Bronchial epithelial cell (primary cell): ENCODE data around the gene SPATA12. TPM values are rescaled to one million over a fixed set of nuclear protein-coding genes. Genes with fewer than 3 reads are reported as not detected.

ENCODE experiments used
- DNase-seq: peaks from one replicate; pipeline ENCODE4 v3.0.0-alpha.2; 2010; ENCODE audit warnings: low read depth
- FAIRE-seq: peaks from 2 replicates; lab custom pipeline; 2011; peaks lifted over from hg19 to GRCh38; lab: Jason Lieb, UNC
- H3K27me3 ChIP-seq: 2 replicates; pipeline ENCODE4 v1.5.1; 2011; ENCODE audit warnings: low read length; ENCODE audit not compliant: control insufficient read depth, insufficient read depth
- H3K36me3 ChIP-seq: 2 replicates; pipeline ENCODE4 v1.5.1; 2011; ENCODE audit warnings: low read length; ENCODE audit not compliant: control insufficient read depth, insufficient read depth
- H3K4me3 ChIP-seq: 2 replicates; pipeline ENCODE4 v1.5.1; 2011; ENCODE audit warnings: mild to moderate bottlenecking, low read depth, low read length, control low read depth
- total RNA-seq: library from RNA; depleted of rRNA; stranded (reverse); fragments of >200 nt; gene quantifications from 2 replicates; pipeline ENCODE4 v1.2.1, GENCODE V29; 2014
- TF ChIP-seq, protein P1 (sequence below): IDR thresholded peaks from 2 replicates; pipeline ENCODE4 v1.5.1; 2011; ENCODE audit warnings: mild to moderate bottlenecking, moderate library complexity, low read length, control low read depth, inconsistent platforms; ENCODE audit not compliant: insufficient read depth, severe bottlenecking

Gene SPATA12
- total RNA-seq, 1 donor from 2014 or later = not detected

DNA sequence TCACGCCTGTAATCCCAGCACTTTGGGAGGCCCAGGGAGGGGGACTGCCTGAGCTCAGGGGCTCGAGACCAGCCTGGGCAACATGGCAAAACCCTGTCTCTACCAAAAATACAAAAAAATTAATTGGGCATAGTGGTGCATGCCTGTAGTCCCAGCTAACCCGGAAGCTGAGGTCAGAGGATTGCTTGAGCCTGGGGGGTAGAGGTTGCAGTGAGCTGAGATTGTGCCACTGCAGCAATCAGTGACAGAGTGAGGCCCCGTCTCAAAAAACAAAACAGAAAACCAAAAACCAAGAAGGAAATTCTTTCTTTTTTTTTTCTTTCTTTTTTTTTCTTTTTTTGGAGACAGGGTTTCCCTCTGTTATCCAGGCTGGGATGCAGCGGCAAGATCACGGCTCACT is 3.5 kb downstream of the SPATA12 start:
- DNase-seq = no peak
- TF ChIP-seq, protein P1, sequence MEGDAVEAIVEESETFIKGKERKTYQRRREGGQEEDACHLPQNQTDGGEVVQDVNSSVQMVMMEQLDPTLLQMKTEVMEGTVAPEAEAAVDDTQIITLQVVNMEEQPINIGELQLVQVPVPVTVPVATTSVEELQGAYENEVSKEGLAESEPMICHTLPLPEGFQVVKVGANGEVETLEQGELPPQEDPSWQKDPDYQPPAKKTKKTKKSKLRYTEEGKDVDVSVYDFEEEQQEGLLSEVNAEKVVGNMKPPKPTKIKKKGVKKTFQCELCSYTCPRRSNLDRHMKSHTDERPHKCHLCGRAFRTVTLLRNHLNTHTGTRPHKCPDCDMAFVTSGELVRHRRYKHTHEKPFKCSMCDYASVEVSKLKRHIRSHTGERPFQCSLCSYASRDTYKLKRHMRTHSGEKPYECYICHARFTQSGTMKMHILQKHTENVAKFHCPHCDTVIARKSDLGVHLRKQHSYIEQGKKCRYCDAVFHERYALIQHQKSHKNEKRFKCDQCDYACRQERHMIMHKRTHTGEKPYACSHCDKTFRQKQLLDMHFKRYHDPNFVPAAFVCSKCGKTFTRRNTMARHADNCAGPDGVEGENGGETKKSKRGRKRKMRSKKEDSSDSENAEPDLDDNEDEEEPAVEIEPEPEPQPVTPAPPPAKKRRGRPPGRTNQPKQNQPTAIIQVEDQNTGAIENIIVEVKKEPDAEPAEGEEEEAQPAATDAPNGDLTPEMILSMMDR = no peak
- Histone ChIP-seq H3K36me3 (no peaks in the 10 kb centered on the region), H3K4me3 (no peak overlapping the region), H3K27me3 (no peaks in the 10 kb centered on the region)
- FAIRE-seq = no peak

DNA sequence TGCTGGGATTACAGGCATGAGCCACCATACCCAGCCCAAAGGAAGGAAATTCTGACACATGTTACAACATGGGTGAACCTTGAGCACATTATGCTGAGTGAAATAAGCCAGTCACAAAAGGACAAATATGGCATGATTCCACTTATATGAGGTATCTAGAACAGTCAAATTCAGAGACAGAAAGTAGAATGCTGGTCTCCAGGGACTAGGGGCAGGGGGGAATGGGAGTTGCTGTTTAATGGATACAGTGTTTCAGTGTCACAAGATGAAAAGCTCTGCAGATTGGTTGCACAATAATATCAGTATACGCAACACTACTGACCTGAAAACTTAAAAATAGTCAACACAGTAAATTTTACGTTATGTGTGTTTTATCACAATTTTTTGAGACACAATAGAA is 4.1 kb downstream of the SPATA12 start:
- FAIRE-seq (no peak), DNase-seq (no peak)

DNA sequence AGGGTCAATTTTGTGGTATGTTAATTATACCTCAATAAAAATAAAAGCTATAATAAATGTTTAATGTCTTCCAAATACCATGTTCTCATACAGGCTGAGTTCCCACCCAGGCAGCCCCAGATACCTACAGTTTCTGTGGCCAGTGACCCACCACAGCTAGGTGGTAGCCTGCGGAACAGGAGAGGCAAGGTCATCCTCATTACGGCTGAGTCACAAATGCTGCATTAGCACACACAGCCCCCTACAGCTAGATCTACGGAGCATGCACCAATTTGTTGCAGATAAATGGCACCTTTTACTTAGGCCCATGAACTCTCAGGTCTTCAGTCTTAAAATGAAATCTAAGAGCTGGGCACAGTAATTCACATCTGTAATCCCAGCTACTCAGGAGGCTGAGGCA is 5.1 kb downstream of the SPATA12 start:
- Histone ChIP-seq H3K4me3 (no peak overlapping the region), H3K36me3 (no peaks in the 10 kb centered on the region), H3K27me3 (no peaks in the 10 kb centered on the region)
- TF ChIP-seq, protein P1 = no peak
- FAIRE-seq (no peak), DNase-seq (no peak)

More for the DNA sequence above, 4.1 kb downstream of the SPATA12 start:
- Histone ChIP-seq H3K36me3 (no peaks in the 10 kb centered on the region), H3K27me3 (no peaks in the 10 kb centered on the region), H3K4me3 (no peak overlapping the region)
- TF ChIP-seq, protein P1 = no peak

DNA sequence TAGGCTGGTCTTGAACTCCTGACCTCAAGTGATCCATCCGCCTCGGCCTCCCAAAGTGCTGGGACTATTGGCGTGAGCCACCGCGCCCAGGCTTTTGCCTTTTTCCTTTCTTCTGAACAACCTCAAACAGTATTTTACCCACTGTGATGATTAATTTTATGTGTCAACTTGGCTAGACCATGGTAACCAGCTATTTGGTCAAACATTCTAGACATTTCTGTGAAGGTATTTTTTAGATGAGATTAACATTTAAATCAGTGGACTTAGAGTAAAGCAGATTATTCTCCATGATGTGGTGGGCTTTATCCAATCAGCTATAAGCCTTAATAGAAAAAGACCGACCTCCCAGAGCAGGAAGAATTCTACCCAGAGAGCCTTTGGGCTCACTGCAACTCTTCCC is 6.0 kb downstream of the SPATA12 start:
- FAIRE-seq (no peak), DNase-seq (no peak)
- no peaks in the 10 kb centered on the region for H3K36me3 ChIP-seq
- TF ChIP-seq, protein P1 = no peak
- no peak overlapping the region for H3K4me3 ChIP-seq
- no peaks in the 10 kb centered on the region for H3K27me3 ChIP-seq

- FAIRE-seq = peak; percentile 96
- Histone ChIP-seq H3K36me3 (no peaks in the 10 kb centered on the region), H3K4me3 (no peak overlapping the region), H3K27me3 (no peaks in the 10 kb centered on the region)
- peak; percentile 90 for DNase-seq
- TF ChIP-seq, protein P1 = no peak
Measured at GRCh38 chr3:57068437-57069089, 8.1 kb downstream of the SPATA12 start.

DNA sequence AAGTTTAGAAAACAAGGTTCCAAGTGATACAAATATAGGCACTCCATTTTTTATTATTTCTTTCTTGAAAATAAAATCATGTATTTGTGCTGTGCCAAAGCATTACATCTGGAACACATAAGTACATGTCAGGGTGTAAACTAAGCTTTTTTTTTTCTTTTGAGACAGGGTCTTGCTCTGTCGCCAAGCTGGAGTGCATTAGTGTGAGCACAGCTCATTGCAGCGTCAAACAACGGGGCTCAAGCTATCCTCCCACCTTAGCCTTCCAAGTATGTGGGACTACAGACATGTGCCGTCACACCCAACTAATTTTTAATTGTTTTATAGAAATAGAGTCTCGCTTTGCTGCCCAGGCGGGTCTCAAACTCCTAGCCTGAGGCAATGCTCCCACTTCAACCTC is 9.0 kb downstream of the SPATA12 start:
- Histone ChIP-seq H3K27me3 (no peaks in the 10 kb centered on the region), H3K36me3 (no peaks in the 10 kb centered on the region), H3K4me3 (no peak overlapping the region)
- TF ChIP-seq, protein P1 = no peak
- no peak for FAIRE-seq
- no peak for DNase-seq
